ENCODE measurements around the gene ACOX3. TPM values are rescaled to one million over a fixed set of nuclear protein-coding genes. Genes with fewer than 3 reads are reported as not detected.

The ACOX3 gene
- total and polyA plus RNA-seq, 9 of the 15 experiments (the other 6 are each of a cell fraction or from before 2014, with no cell fraction given), result 0.68 to 7.3 (median 3.7) TPM

- TF ChIP-seq ZNF518B (CRISPR knock-in tag; IDR thresholded peaks at IDR 0.05) (no peak), GATAD2A (IDR thresholded peaks at IDR 0.05) (no peak), HOMEZ (CRISPR knock-in tag; IDR thresholded peaks at IDR 0.05) (no peak)
Measured at GRCh38 chr4:8364848-8365350, 75.6 kb downstream of the ACOX3 start (continued).

GRCh38 chr4:8364141-8364540, 76.4 kb downstream of the ACOX3 start:
- peaks cover 9 to 38% of the 10 kb centered on the region in 2 experiments; a peak in 4 of 5 replicates for H3K27me3 ChIP-seq (ENCODE audit: control insufficient read depth in 2 of 2, insufficient read depth in 2 of 2, low read length in 2 of 2)
- no peak overlapping the region for H3K9ac ChIP-seq (ENCODE audit: insufficient read depth in 1 of 2, low read depth in 2 of 2, low read length in 2 of 2)
- BruUV-seq (replicated peaks), result no TSS peak
- no peak for ATAC-seq
- TF ChIP-seq ZNF584 (CRISPR knock-in tag; IDR thresholded peaks at IDR 0.05; ENCODE audit: low read depth) (no peak), POLR2H (tag; IDR thresholded peaks at IDR 0.05; ENCODE audit: low read depth) (no peak), ETV6 (IDR thresholded peaks at IDR 0.05; ENCODE audit: borderline replicate concordance in 1 of 2, low read depth in 2 of 2, low read length in 1 of 2) (no peak), ETV6 (CRISPR knock-in tag; IDR thresholded peaks at IDR 0.05; ENCODE audit: borderline replicate concordance) (no peak), HMGN3 (IDR thresholded peaks at IDR 0.05; ENCODE audit: borderline replicate concordance, extremely low read depth, insufficient read length, low read depth, low read length) (no peak), NRF1 (conservative IDR thresholded peaks at IDR 0.05 in 1 of 2, IDR thresholded peaks at IDR 0.05 in 1 of 2) (no peak), DDX20 (tag; IDR thresholded peaks at IDR 0.05; ENCODE audit: low read depth) (no peak), BRF1 (IDR thresholded peaks at IDR 0.05; ENCODE audit: borderline replicate concordance, extremely low read depth, insufficient read length) (no peak), ZNF830 (CRISPR knock-in tag; IDR thresholded peaks at IDR 0.05) (no peak)
- H3K4me3 ChIP-seq, result no peak overlapping the region
- H2AFZ ChIP-seq (ENCODE audit: low read depth, low read length), result no peak overlapping the region
- H3K79me2 ChIP-seq (ENCODE audit: control insufficient read depth, insufficient read depth, low read length), result no peaks in the 10 kb centered on the region
- ChIA-PET POLR2A (no interaction called here), CTCF (ENCODE audit: low intra/inter-chr PET ratio) (no interaction called here)
- no peaks in the 10 kb centered on the region for H3K36me3 ChIP-seq (ENCODE audit: control insufficient read depth, insufficient read depth, low read length)
- H3K9me1 ChIP-seq (ENCODE audit: control insufficient read depth, insufficient read depth, low read length), result no peaks in the 10 kb centered on the region
- in situ Hi-C loops (cut with MboI) (no loop called here), intact Hi-C loops (cut with micrococcal nuclease) (no loop called here)
- H4K20me1 ChIP-seq (replicated peaks; ENCODE audit: control insufficient read depth, insufficient read depth, low read length), result no peaks in the 10 kb centered on the region
- H3K4me2 ChIP-seq (ENCODE audit: insufficient read depth, low read length), result no peak overlapping the region
- H3K9me3 ChIP-seq (replicated peaks; ENCODE audit: control insufficient read depth, insufficient read depth, low read depth, low read length), result no peaks in the 10 kb centered on the region
- no peak overlapping the region for H3K27ac ChIP-seq (ENCODE audit: extremely low read depth, low read depth, low read length)
- FAIRE-seq, result no peak
- H3K4me1 ChIP-seq (replicated peaks in 1 of 2; ENCODE audit: control insufficient read depth in 2 of 2, insufficient read depth in 2 of 2, low read length in 2 of 2), result peaks cover 0 to 3% of the 10 kb centered on the region in 2 experiments; a peak in 2 of 5 replicates
- no peak for DNase-seq (ENCODE audit: extremely low read depth in 1 of 4, low spot score in 3 of 4)
- 13% methylated on average over 7 of the region's 7 CpGs for WGBS (ENCODE audit: insufficient coverage, low coverage, missing lambda C conversion rate)

Measured in K562 (cell line).